NCI-H2171 (cell line): ENCODE measurements around the gene RABGGTA.

Experiments used
- DNase-seq: peaks from one replicate; lab custom pipeline; 2025; lab: John Stamatoyannopoulos, UW

RABGGTA gene

GRCh38 chr14:24271134-24271833 lies at the start of gene RABGGTA:
TSS of gene RABGGTA (minus strand) at chr14:24271597. CDS start at chr14:24271115, 482 bp downstream.
- DNase-seq, result peak; percentile 98

GRCh38 chr14:24317141-24317928 lies 45.9 kb upstream of the RABGGTA start:
- no peak for DNase-seq

- no peak for DNase-seq
Observed at GRCh38 chr14:24316597-24316950, 45.2 kb upstream of the RABGGTA start.

GRCh38 chr14:24315807-24316596 lies 44.6 kb upstream of the RABGGTA start:
- DNase-seq, result no peak

GRCh38 chr14:24315243-24315806 lies 43.9 kb upstream of the RABGGTA start:
- DNase-seq, result no peak

GRCh38 chr14:24314377-24315193 lies 43.2 kb upstream of the RABGGTA start:
- no peak for DNase-seq

GRCh38 chr14:24313913-24314312 lies 42.5 kb upstream of the RABGGTA start:
- no peak for DNase-seq

- DNase-seq, result no peak
Observed at GRCh38 chr14:24312736-24313507, 41.5 kb upstream of the RABGGTA start.

GRCh38 chr14:24311837-24312615 lies 40.6 kb upstream of the RABGGTA start:
- no peak for DNase-seq

- DNase-seq, result no peak
Observed at GRCh38 chr14:24310646-24311604, 39.5 kb upstream of the RABGGTA start, which contains the start of gene LTB4R. TSS of gene LTB4R (plus strand) at chr14:24311502. CDS start at chr14:24315652, 4,150 bp downstream.

GRCh38 chr14:24310265-24310645 lies 38.9 kb upstream of the RABGGTA start:
- DNase-seq, result no peak

GRCh38 chr14:24309538-24310264 lies 38.3 kb upstream of the RABGGTA start, which contains the start of gene LTB4R2:
TSS of gene LTB4R2 (plus strand) at chr14:24310140. CDS start at chr14:24310665, 525 bp downstream.
- no peak for DNase-seq

- DNase-seq, result no peak
Observed at GRCh38 chr14:24308342-24309124, 37.1 kb upstream of the RABGGTA start.

- DNase-seq, result peak; percentile 10
Observed at GRCh38 chr14:24307575-24308341, 36.4 kb upstream of the RABGGTA start, which contains the start of gene CIDEB. TSS of gene CIDEB (minus strand) at chr14:24307977. CDS start at chr14:24307858, 119 bp downstream.

- no peak for DNase-seq
Observed at GRCh38 chr14:24307156-24307574, 35.8 kb upstream of the RABGGTA start.

GRCh38 chr14:24304019-24304387 lies 32.6 kb upstream of the RABGGTA start:
- no peak for DNase-seq
